GM18909 (cell line): Measurements from ENCODE around the gene FCGBP.

Experiments
- ATAC-seq: cut with Tn5 transposase; IDR thresholded peaks from one replicate; pipeline ENCODE4 v1.9.1; 2021; ENCODE audit warnings: mild to moderate bottlenecking; ENCODE audit not compliant: unreplicated experiment, poor library complexity

Gene FCGBP

DNA sequence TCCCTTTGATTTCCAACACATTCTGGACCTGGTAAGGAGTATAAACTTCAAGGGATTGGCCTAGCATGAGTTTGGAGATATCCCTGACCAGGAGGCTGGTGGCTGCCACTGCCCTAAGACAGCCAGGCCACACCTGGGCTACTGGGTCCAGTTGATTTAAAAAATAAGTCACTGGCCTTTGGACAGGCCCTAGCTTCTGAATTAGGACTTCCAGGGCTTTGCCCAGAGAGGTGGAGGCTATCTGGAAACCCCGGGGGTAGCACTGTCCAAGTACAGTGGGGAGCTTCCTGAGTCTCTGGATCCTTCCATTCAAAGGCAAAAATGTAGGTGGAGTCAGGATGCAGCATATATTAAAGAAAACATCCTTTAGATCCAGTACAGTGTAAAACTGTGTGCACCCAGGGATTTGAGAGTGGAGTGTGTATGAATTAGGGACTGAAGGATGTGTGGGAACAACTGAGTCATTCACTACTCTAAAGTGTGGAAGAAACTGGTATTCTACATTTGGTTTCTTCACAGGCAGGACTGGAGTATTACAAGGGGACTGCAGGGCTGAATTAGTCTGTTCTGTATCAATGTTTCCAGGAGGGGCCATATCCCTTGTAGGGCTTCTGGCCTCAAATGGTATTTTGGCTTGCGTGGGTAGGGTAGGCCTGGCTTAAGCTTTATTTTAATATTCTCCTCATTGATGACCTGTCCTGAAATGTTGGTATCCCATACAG is 14.8 kb upstream of the FCGBP start:
- no peak for ATAC-seq

DNA sequence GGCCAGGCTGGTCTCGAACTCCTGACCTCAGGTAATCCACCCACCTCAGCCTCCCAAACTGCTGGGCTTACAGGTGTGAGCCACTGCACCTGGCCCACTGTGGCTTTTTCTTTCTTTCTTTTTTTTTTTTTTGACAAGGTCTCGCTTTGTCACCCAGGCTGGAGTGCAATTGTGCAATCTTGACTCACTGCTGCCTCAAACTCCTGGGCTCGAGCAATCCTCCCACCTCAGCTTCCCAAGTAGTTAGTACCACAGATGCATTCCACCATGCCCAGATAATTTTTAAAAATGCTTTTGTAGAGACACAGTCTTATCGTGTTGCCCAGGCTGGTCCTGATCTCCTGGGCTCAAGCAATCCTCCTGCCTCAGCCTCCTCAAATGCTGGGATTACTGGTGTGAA is 12.1 kb upstream of the FCGBP start:
- ATAC-seq, result no peak

DNA sequence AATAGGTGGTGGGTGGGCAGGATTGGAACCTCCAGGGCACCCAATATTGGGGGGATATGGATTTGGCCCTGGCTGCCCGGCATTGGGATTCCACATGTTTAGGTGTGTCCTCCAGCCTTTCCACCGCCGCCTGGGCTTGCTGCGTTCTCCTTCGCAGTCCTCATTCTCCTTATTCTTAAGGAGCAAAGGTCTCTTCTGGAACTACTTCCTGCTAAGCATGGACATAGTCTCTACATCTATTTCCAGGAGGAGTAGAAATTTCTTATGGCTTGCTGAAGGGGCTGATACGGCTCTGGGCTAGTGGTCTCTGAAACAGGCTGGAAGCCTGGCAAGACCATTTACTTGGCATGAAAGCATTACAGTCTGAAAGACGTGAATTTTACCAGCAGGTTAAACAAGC is 9.2 kb upstream of the FCGBP start:
- ATAC-seq, result no peak

- no peak for ATAC-seq
Observed at GRCh38 chr19:39942366-39942730, 7.9 kb upstream of the FCGBP start.

DNA sequence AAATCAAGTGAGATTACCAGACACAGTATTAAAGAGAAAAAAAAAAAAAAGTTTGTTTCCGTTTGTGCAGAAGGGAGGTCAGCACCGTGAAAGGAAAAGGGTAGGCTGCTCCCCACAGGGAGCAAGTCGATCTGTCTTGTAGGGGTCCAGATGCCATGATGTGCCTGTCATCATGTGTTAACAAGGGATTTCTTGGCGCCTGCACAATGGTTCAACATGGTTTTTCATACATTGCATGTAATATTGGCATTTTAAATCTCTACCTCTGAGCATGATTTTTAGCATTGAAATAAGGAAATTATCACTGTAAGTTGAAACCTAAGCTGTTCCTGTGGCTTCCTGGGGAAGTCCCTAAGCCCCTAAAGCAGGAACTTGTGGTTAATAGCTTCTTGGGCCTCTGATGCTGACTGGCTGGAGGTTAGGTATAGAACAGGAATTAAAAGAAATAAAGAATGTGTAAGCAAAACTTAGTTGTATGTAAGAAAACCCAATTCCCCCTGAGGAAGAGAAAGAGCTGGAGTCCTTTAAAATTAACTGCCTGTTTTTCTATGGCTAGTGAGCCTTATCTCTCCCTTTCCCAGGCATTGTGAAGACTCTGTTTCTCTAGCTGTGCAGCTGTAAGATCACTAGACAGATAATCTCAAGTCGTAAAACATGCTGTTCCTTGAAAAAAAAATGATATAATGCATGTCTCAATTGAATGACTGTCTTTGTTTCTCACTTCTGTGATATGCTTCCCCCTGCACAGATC is 7.4 kb upstream of the FCGBP start:
- ATAC-seq, result peak; percentile 58

DNA sequence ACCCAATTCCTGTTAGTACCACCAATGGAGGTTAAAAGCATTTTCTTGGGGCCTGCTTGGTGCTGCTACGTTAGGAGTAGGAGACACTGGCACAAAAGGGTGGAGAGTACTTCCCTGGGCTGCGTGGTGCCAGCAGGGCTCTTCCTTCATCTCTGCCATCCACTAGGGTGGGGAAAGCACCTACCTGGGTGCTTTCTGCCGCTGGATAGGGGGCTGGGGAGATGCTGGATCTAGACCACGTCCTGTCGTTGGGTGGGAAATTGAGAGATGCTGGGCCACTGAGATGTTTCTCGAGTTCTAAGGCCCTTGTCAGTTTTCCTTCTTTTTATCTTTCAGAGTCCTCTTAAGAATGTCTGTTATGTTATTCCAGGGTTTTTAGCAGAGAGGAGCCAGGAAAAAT is 6.7 kb upstream of the FCGBP start:
- no peak for ATAC-seq

- no peak for ATAC-seq
Observed at GRCh38 chr19:39940221-39940833, 5.9 kb upstream of the FCGBP start.

DNA sequence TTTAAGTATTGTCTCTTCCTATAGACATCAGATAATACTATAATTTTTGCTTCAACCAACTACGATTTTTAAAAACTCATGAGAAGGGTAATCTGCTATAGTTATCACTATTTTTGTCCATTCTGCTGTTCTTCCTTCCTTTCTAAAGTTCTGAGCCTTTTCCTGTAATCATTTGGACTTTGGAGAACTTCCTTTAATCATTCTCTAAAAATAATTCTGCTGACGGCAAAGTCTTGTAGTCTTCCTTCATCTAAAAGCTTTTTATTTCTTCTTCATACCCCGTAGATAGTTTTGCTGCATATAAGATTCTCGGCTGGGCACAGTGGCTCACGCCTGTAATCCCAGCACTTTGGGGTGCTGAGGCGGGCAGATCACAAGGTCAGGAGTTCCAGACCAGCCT is 5.1 kb upstream of the FCGBP start:
- ATAC-seq, result no peak

- ATAC-seq, result no peak
Observed at GRCh38 chr19:39937787-39938186, 3.4 kb upstream of the FCGBP start.

DNA sequence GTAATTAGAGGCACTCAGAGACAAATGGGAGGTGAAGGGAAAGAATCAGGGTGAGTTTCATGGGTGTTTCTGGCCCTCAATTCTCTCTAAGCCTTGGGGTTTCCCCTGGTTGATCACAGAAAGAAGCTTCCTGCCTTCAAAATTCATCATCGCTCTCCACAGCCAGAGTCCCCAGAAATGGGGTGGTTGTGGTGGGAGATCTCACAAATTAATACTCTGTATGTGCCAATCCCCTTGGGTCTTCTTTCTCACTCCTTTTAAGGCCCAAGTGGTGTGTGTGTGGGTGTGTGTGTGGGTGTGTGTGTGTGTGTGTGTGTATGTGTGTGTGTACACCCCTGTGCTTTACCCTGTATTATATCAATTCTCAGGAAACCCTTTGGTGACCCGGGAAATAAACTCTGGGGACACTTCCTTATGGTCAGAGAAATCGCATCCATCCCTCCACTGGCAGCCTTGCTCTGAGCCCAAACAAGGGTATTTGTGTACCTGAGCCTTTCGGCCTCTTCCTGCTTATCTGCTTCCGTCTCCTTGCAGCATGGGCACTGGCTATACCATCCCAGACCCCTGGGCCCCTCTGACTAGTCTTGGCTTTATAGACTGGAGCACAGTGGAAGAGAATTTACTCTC is 2.8 kb upstream of the FCGBP start:
- no peak for ATAC-seq

- no peak for ATAC-seq
Observed at GRCh38 chr19:39936622-39937021, 2.2 kb upstream of the FCGBP start.

DNA sequence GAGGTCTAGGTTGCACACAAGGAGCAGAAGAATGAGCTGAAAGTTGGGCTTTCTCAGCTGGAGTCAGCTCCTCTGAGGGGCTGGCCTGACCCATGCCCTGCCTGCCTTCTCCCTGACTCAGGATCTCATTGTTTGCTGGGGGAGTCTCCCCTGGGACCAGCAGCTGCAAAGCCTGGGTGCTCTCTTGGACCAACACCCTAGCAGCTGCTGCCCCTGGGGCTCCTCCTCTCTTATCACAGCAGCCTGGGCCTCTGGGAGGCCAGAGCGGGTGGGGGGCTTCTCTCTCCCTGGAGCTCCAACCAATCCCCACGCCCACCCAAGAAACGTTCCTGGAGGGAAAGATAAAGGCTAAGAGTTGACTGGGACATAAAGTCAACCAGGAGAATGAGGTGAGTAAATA is 1.6 kb upstream of the FCGBP start:
- no peak for ATAC-seq

DNA sequence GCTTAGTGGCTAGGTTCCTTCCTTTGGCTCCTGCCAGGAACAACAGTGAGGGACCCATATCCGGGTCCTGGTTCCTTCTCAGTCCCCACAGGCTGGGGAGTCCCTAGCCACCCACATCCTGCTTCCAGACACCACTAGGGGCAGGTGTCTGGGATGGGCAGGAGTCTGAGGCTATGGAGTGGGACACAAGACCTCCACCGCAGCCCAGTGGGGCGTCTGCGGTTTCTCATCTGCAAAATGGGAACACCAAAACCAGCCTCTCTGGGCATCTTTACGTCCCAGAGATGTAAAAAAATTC is 879 bp upstream of the FCGBP start:
- ATAC-seq, result no peak

GRCh38 chr19:39929750-39930149 is 4.7 kb downstream of the FCGBP start:
- no peak for ATAC-seq

DNA sequence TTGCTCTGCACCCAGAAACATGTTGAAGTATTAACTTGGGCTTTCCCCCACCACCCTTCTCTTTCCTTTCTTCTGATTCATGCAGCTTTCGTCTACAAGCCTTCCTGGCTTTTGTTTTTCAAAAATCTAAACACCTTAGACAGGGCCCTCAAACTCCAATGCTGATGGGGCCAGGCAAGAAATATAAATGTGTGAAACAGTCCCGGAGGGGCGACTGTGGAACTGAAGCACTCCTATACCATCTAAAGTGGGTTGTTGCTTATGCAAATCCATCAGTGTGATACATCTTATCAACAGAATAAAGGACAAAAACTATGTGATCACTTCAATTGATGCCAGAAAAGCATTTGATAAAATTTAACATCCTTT is 6.1 kb downstream of the FCGBP start:
- ATAC-seq, result no peak

DNA sequence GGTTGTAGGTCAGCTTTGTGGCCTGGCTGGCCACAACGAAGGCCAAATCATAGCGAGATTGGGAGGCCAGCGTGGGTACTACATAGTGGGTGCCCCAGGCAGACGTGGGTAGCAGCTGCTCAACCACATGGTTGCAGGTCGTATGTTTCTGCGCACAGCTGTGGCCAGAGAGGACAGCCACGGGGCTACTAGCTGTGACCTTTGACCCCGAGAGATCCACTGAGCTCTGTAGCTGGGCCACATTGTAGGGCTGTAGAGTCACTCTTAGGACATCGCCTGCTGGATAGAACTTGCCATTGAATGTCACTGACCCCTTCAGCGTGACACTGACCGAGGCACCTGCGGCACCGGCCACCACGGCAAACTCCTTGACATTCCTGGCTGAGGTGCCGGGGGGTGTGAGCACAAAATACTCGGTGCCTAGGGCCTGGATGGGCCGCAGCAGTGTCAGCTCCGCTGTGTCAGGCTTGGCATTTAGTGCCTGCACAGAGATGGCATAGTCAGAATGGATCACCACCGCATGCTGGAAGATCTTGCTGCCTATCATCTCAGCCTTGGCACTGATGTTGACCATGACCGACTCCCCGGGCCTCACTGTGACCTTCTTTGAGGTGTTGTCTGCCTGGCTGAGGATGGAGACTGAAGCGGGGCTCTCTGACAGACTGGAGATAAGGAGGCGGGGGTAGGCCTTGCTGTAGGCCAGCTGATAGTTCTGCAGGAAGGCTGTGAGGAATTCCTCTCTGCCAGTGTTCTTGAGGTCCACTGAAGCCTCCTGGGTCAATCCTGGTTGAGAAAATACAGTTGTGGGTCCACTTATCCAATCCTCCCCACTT is 6.7 kb downstream of the FCGBP start:
- no peak for ATAC-seq

GRCh38 chr19:39927076-39927475 is 7.4 kb downstream of the FCGBP start:
- no peak for ATAC-seq

DNA sequence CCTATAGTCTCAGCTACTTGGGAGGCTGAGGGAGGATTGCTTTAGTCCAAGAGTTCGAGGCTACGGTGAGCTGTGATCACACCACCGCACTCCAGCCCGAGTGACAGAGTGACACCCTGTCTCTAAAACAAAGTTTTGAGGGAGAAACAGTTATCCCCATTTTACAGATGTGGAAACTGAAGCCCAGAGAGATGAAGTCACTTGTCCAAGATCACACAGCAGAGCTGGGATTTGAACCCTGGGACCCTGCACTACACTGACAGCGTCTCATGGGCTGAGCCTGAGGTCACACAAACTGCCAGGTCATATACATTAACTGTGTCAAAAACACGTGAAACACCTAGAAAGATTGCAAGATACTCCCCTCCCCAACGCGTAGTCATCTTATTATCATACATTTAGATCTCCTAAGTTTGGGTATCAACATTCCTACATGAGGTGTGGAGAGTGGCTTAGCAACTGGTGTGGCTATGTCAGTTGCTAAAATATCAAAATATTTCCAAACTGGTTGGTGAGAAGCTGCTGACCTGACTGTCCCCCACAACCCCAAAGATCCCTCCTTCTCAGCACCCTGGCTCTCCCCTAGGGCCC is 8.2 kb downstream of the FCGBP start:
- no peak for ATAC-seq

- ATAC-seq, result no peak
Observed at GRCh38 chr19:39924952-39925351, 9.5 kb downstream of the FCGBP start.

- ATAC-seq, result no peak
Observed at GRCh38 chr19:39924389-39924788, 10.0 kb downstream of the FCGBP start.
